ENCODE results near the gene ARVCF.

- TF ChIP-seq EZH2 (IDR thresholded peaks at IDR 0.05; ENCODE audit: insufficient read depth, poor library complexity, severe bottlenecking): no peak
- TF ChIP-seq EZH2phosphoT487 (IDR thresholded peaks at IDR 0.05; ENCODE audit: insufficient read depth, low read depth): no peak
Observed at GRCh38 chr22:20057596-20058268, 41.1 kb upstream of the ARVCF start.
